ENCODE measurements around the gene FAM83E. TPM values are rescaled to one million over a fixed set of nuclear protein-coding genes. Genes with fewer than 3 reads are reported as not detected.

The FAM83E gene
- total and polyA plus RNA-seq, 10 of the 15 experiments (the other 5 are each of a cell fraction or from before 2014, with no cell fraction given), result 0.14 to 2.5 (median 0.33) TPM; not detected in 4

DNA sequence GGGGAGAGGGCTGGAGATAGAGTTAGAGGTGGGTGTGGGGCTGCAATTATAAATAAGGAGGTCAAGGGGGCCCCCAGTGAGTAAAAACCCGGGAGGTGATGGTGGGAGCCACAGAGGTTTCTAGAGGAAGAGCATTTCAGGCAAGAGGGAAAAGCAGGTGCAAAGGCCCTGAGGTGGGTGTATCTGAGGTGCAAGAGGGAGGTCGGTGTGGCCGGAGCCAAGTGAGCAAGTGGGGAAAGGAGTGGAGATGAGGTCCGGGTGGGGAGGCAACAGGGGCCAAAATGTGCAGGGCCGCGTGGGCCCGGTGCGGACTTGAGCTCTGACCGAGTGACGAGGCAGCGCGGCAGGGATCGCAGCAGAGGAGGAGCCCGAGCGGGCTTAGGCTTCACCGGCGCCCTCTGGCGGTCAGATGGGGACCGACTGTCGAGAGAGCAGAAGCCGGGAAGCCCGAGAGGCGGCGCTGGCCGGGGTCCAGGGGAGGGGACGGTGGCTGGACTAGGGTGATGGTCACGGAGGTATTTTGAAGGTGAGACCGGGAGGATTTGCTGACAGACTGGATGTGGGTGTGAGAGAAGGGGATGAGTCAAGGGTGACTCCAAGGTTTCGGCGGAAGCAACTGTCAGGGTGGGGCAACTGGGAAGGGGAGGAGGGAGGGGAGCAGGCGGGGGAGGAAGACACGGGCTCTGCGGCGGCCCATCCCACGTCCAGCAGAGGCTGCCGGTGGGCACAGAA lies 26.0 kb downstream of the FAM83E start (continued):
- TF ChIP-seq YY1 (IDR thresholded peaks at IDR 0.05; ENCODE audit: low read depth, low read length) (peak; percentile 72), HDAC6 (IDR thresholded peaks at IDR 0.05; ENCODE audit: unreplicated experiment) (no peak), RAD21 (IDR thresholded peaks at IDR 0.05; ENCODE audit: insufficient read depth, low read depth, low read length) (peak; percentile 51), RB1 (IDR thresholded peaks at IDR 0.05; ENCODE audit: borderline replicate concordance) (0 out of 2 replicates have a peak, but pooled peaks have one; percentile 55), SMARCA5 (IDR thresholded peaks at IDR 0.05) (peak; percentile 96), SREBF2 (IDR thresholded peaks at IDR 0.05; ENCODE audit: low read length) (no peak), NBN (IDR thresholded peaks at IDR 0.05) (peak; percentile 75)
- TF ChIP-seq, protein P1, sequence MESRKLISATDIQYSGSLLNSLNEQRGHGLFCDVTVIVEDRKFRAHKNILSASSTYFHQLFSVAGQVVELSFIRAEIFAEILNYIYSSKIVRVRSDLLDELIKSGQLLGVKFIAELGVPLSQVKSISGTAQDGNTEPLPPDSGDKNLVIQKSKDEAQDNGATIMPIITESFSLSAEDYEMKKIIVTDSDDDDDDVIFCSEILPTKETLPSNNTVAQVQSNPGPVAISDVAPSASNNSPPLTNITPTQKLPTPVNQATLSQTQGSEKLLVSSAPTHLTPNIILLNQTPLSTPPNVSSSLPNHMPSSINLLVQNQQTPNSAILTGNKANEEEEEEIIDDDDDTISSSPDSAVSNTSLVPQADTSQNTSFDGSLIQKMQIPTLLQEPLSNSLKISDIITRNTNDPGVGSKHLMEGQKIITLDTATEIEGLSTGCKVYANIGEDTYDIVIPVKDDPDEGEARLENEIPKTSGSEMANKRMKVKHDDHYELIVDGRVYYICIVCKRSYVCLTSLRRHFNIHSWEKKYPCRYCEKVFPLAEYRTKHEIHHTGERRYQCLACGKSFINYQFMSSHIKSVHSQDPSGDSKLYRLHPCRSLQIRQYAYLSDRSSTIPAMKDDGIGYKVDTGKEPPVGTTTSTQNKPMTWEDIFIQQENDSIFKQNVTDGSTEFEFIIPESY (IDR thresholded peaks at IDR 0.05), result peak; percentile 15; the same call in 1 of the 2 replicates
- TF ChIP-seq, protein P2, sequence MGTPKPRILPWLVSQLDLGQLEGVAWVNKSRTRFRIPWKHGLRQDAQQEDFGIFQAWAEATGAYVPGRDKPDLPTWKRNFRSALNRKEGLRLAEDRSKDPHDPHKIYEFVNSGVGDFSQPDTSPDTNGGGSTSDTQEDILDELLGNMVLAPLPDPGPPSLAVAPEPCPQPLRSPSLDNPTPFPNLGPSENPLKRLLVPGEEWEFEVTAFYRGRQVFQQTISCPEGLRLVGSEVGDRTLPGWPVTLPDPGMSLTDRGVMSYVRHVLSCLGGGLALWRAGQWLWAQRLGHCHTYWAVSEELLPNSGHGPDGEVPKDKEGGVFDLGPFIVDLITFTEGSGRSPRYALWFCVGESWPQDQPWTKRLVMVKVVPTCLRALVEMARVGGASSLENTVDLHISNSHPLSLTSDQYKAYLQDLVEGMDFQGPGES (IDR thresholded peaks at IDR 0.05), result no peak
- TF ChIP-seq, protein P3, sequence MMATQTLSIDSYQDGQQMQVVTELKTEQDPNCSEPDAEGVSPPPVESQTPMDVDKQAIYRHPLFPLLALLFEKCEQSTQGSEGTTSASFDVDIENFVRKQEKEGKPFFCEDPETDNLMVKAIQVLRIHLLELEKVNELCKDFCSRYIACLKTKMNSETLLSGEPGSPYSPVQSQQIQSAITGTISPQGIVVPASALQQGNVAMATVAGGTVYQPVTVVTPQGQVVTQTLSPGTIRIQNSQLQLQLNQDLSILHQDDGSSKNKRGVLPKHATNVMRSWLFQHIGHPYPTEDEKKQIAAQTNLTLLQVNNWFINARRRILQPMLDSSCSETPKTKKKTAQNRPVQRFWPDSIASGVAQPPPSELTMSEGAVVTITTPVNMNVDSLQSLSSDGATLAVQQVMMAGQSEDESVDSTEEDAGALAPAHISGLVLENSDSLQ (IDR thresholded peaks at IDR 0.05), result 0 out of 2 replicates have a peak, but pooled peaks have one; percentile 16

Measured in GM12878 (cell line).